Endodermal cell (in vitro differentiated cells): ENCODE data around the gene EEFSEC. TPM values are rescaled to one million over a fixed set of nuclear protein-coding genes. Genes with fewer than 3 reads are reported as not detected.

Experiments
- DNase-seq: peaks from one replicate; pipeline ENCODE4 v3.0.0-alpha.2; 2017
- H3K27ac ChIP-seq: 2 replicates; pipeline ENCODE4 v1.5.1; 2013; ENCODE audit warnings: mild to moderate bottlenecking, low read depth, low read length, moderate library complexity
- H3K27me3 ChIP-seq: 2 replicates; pipeline ENCODE4 v1.6.1; 2013; ENCODE audit warnings: mild to moderate bottlenecking, low read length, moderate library complexity; ENCODE audit not compliant: insufficient read depth, control insufficient read depth, poor library complexity, severe bottlenecking
- H3K36me3 ChIP-seq: 2 replicates; pipeline ENCODE4 v1.7.0; 2013; ENCODE audit warnings: mild to moderate bottlenecking, low read length, moderate library complexity; ENCODE audit not compliant: control insufficient read depth, insufficient read depth
- H3K4me1 ChIP-seq: one replicate; pipeline ENCODE4 v1.7.0; 2013; ENCODE audit warnings: low read length; ENCODE audit not compliant: control insufficient read depth, insufficient read depth
- H3K4me3 ChIP-seq: 2 replicates; pipeline ENCODE4 v1.5.1; 2013; ENCODE audit warnings: mild to moderate bottlenecking, low read length, moderate library complexity
- H3K9ac ChIP-seq: 2 replicates; pipeline ENCODE4 v1.6.1; 2013; ENCODE audit warnings: mild to moderate bottlenecking, low read length, moderate library complexity; ENCODE audit not compliant: poor library complexity, severe bottlenecking; ENCODE audit errors: extremely low read depth
- H3K9me3 ChIP-seq: 2 replicates; pipeline ENCODE4 v1.6.1; 2013; ENCODE audit warnings: mild to moderate bottlenecking, low read length, moderate library complexity; ENCODE audit not compliant: control insufficient read depth
- H3K27ac Mint-ChIP-seq: 2 replicates; pipeline ENCODE4 v1.8.0; 2020; ENCODE audit warnings: mixed read lengths
- H3K27me3 Mint-ChIP-seq: 2 replicates; pipeline ENCODE4 v1.8.0; 2021; ENCODE audit warnings: mild to moderate bottlenecking, mixed read lengths; ENCODE audit not compliant: insufficient read depth
- H3K36me3 Mint-ChIP-seq: 2 replicates; pipeline ENCODE4 v1.8.0; 2020; ENCODE audit warnings: low read depth, mixed read lengths
- H3K4me1 Mint-ChIP-seq: 2 replicates; pipeline ENCODE4 v1.8.0; 2020; ENCODE audit warnings: mixed read lengths
- H3K4me3 Mint-ChIP-seq: 2 replicates; pipeline ENCODE4 v1.8.0; 2020; ENCODE audit warnings: mild to moderate bottlenecking, moderate library complexity, mixed read lengths
- H3K9me3 Mint-ChIP-seq: 2 replicates; pipeline ENCODE4 v1.8.0; 2020; ENCODE audit warnings: mild to moderate bottlenecking, mixed read lengths
- CTCF ChIP-seq: fragments of 200-600 bp; sonication (generic); conservative IDR thresholded peaks from 2 replicates; pipeline ENCODE4 v1.5.0; 2021; ENCODE audit warnings: antibody characterized with exemption, mild to moderate bottlenecking
- WGBS, 2 experiments: methylation state at CpG; one replicate each; pipeline versions ENCODE4 v1.1.5 to v1.1.7; 2013; ENCODE audit warnings: missing lambda C conversion rate in 2 of 2, mixed read lengths in 1 of 2; ENCODE audit not compliant: insufficient coverage in 1 of 2, insufficient read length in 1 of 2; 5-methylcytosine and 5-hydroxymethylcytosine counted together
- total RNA-seq, 2 donors: library from RNA; stranded (reverse); fragmentation: NEBNext Ultra II Directional in 1 of 2; extraction: Animal tissue kit (Norgen Biotek cat#: 25700) in 1 of 2; gene quantifications; 2 replicates in 1 of 2; 3 replicates in 1 of 2; pipeline ENCODE4 v1.2.1, GENCODE V29; 2021

EEFSEC gene
- total RNA-seq, 2 donors from 2014 or later = 11.9 to 15.8 TPM

GRCh38 chr3:128226186-128226725 is 73.0 kb downstream of the EEFSEC start:
- H3K27ac Mint-ChIP-seq = no peak overlapping the region
- Histone ChIP-seq H3K4me1 (no peaks in the 10 kb centered on the region), H3K4me3 (no peak overlapping the region), H3K27ac (no peak overlapping the region), H3K27me3 (no peaks in the 10 kb centered on the region), H3K9me3 (peaks cover 26% of the 10 kb centered on the region), H3K36me3 (no peaks in the 10 kb centered on the region), H3K9ac (no peak overlapping the region)
- H3K27me3 Mint-ChIP-seq = no peaks in the 10 kb centered on the region
- H3K4me1 Mint-ChIP-seq = peaks cover 13% of the 10 kb centered on the region
- H3K4me3 Mint-ChIP-seq = no peak overlapping the region
- 75 to 78% methylated on average over 6 to 8 of the region's 8 CpGs for WGBS, 2 experiments
- DNase-seq = no peak
- H3K9me3 Mint-ChIP-seq = peaks cover 23% of the 10 kb centered on the region
- TF ChIP-seq CTCF = no peak
- peaks cover 9% of the 10 kb centered on the region for H3K36me3 Mint-ChIP-seq

GRCh38 chr3:128226795-128227395 is 73.6 kb downstream of the EEFSEC start:
- Histone ChIP-seq H3K27me3 (no peaks in the 10 kb centered on the region), H3K36me3 (no peaks in the 10 kb centered on the region), H3K9me3 (peaks cover 24% of the 10 kb centered on the region), H3K4me3 (no peak overlapping the region), H3K27ac (no peak overlapping the region), H3K4me1 (peaks cover 4% of the 10 kb centered on the region), H3K9ac (no peak overlapping the region)
- peak; percentile 90 for DNase-seq
- peaks cover 18% of the 10 kb centered on the region for H3K9me3 Mint-ChIP-seq
- H3K27ac Mint-ChIP-seq = no peak overlapping the region
- H3K4me3 Mint-ChIP-seq = no peak overlapping the region
- 42 to 47% methylated on average over 4 to 5 of the region's 5 CpGs for WGBS, 2 experiments
- peaks cover 9% of the 10 kb centered on the region for H3K36me3 Mint-ChIP-seq
- TF ChIP-seq CTCF = peak; percentile 99
- H3K27me3 Mint-ChIP-seq = no peaks in the 10 kb centered on the region
- peaks cover 18% of the 10 kb centered on the region for H3K4me1 Mint-ChIP-seq

GRCh38 chr3:128227507-128227906 is 74.2 kb downstream of the EEFSEC start:
- H3K4me1 ChIP-seq = peaks cover 4% of the 10 kb centered on the region
- Mint-ChIP-seq H3K9me3 (peaks cover 15% of the 10 kb centered on the region), H3K36me3 (peaks cover 9% of the 10 kb centered on the region), H3K27me3 (no peaks in the 10 kb centered on the region), H3K4me1 (peaks cover 19% of the 10 kb centered on the region), H3K27ac (no peak overlapping the region), H3K4me3 (no peak overlapping the region)
- H3K4me3 ChIP-seq = no peak overlapping the region
- H3K27me3 ChIP-seq = no peaks in the 10 kb centered on the region
- peaks cover 18% of the 10 kb centered on the region for H3K9me3 ChIP-seq
- no peaks in the 10 kb centered on the region for H3K36me3 ChIP-seq
- H3K9ac ChIP-seq = no peak overlapping the region
- no peak overlapping the region for H3K27ac ChIP-seq
- DNase-seq = no peak
- WGBS, 2 experiments = 86 to 90% methylated on average over 3 to 4 of the region's 4 CpGs
- TF ChIP-seq CTCF = no peak
